HCT116 (cell line): Measurements from ENCODE around the gene ACY1. TPM values are rescaled to one million over a fixed set of nuclear protein-coding genes. Genes with fewer than 3 reads are reported as not detected.

Experiments
- ATAC-seq: fragments of 200-7000 bp; cut with Tn5 transposase; 2 replicates; pipeline ENCODE4 v1.9.1; 2020; ENCODE audit warnings: mild to moderate bottlenecking, moderate library complexity
- BruUV-seq: library from RNA; stranded (reverse); fragments of 400-500 nt; replicated peaks from 2 replicates; lab custom pipeline; 2021; lab: Mats Ljungman, UMichigan
- CTCF ChIA-PET: fragments of 300-600 bp; sonication (Branson Sonifier 250); formaldehyde crosslinking; loops from one replicate; lab custom pipeline; 2021; ENCODE audit warnings: antibody characterized with exemption; lab: Charles Lee
- POLR2A ChIA-PET: fragments of 300-600, 350-600 bp; sonication (Branson Sonifier 250); formaldehyde crosslinking; loops from one replicate; lab custom pipeline; 2021; ENCODE audit warnings: antibody characterized with exemption; lab: Charles Lee
- RAD21 ChIA-PET, 2 experiments: fragments of 300-600 bp; sonication (Branson Sonifier 250); formaldehyde crosslinking; loops; one replicate each; lab custom pipeline; 2023; ENCODE audit warnings: low total read pairs in 2 of 2; ENCODE audit not compliant: uncharacterized antibody in 2 of 2, unreplicated experiment in 2 of 2, low non-redundant PET in 1 of 2; lab: Charles Lee
- DNase-seq: peaks from one replicate; pipeline ENCODE4 v3.0.0-alpha.2; 2010; ENCODE audit warnings: low read depth, low spot score
- H2AFZ ChIP-seq: fragments of 200-600 bp; shearing (Covaris generic), sonication (generic); 2 replicates; pipeline ENCODE4 v1.6.1; 2017; ENCODE audit warnings: low read depth, mixed run types, mixed read lengths, antibody characterized with exemption, low read length; ENCODE audit not compliant: poor library complexity, severe bottlenecking
- H3K27ac ChIP-seq: 2 replicates; pipeline ENCODE4 v1.5.1; 2012; ENCODE audit warnings: low read depth, low read length
- H3K27me3 ChIP-seq: fragments of 200-600 bp; sonication (generic); 2 replicates; pipeline ENCODE4 v1.6.1; 2016; ENCODE audit warnings: mixed run types, low read length, mixed read lengths; ENCODE audit not compliant: insufficient read depth
- H3K36me3 ChIP-seq, 2 experiments: fragments of 200-500 bp in 1 of 2; fragments of 200-600 bp in 1 of 2; sonication (Bioruptor generic) in 1 of 2; sonication (generic) in 1 of 2; 2 replicates each; pipeline versions ENCODE4 v1.5.1 to v1.6.1; 2014 to 2016; ENCODE audit warnings: low read length in 2 of 2, inconsistent platforms in 1 of 2, mixed read lengths in 1 of 2, mixed run types in 1 of 2; ENCODE audit not compliant: insufficient read depth in 2 of 2, control insufficient read depth in 1 of 2
- H3K4me1 ChIP-seq, 2 experiments: fragments of 200-600 bp in 1 of 2; sonication (generic) in 1 of 2; 2 replicates each; pipeline versions ENCODE4 v1.5.1 to v1.6.1; 2012 to 2017; ENCODE audit warnings: low read length in 2 of 2, inconsistent platforms in 1 of 2, mild to moderate bottlenecking in 1 of 2, mixed read lengths in 1 of 2, mixed run types in 1 of 2, moderate library complexity in 1 of 2; ENCODE audit not compliant: insufficient read depth in 2 of 2, control insufficient read depth in 1 of 2
- H3K4me2 ChIP-seq: fragments of 200-600 bp; sonication (generic); 2 replicates; pipeline ENCODE4 v1.6.1; 2017; ENCODE audit warnings: mixed run types, low read length, mixed read lengths
- H3K4me3 ChIP-seq, 2 experiments: fragments of 200-600 bp in 1 of 2; sonication (generic) in 1 of 2; replicated peaks in 1 of 2; 2 replicates each; pipeline ENCODE4 v1.5.1; 2011 to 2016; ENCODE audit warnings: low read length in 2 of 2, control low read depth in 1 of 2, low read depth in 1 of 2, mild to moderate bottlenecking in 1 of 2, mixed read lengths in 1 of 2, mixed run types in 1 of 2
- H3K79me2 ChIP-seq: fragments of 200-600 bp; sonication (generic); 2 replicates; pipeline ENCODE4 v1.6.1; 2017; ENCODE audit warnings: mild to moderate bottlenecking, mixed run types, low read length, moderate library complexity, mixed read lengths; ENCODE audit not compliant: insufficient read depth
- H3K9ac ChIP-seq: fragments of 200-600 bp; sonication (generic); 2 replicates; pipeline ENCODE4 v1.6.1; 2016; ENCODE audit warnings: low read length, mixed read lengths
- H3K9me2 ChIP-seq: fragments of 200-600 bp; sonication (generic), shearing (Covaris generic); 2 replicates; pipeline ENCODE4 v1.6.1; 2017; ENCODE audit warnings: mixed run types, mild to moderate bottlenecking, moderate library complexity; ENCODE audit not compliant: insufficient read depth
- H3K9me3 ChIP-seq, 2 experiments: fragments of 200-500 bp in 1 of 2; fragments of 200-600 bp in 1 of 2; sonication (Bioruptor generic) in 1 of 2; sonication (generic) in 1 of 2; 2 replicates each; pipeline ENCODE4 v1.6.1; 2014 to 2017; ENCODE audit warnings: low read length in 2 of 2, mixed read lengths in 2 of 2, inconsistent platforms in 1 of 2, low read depth in 1 of 2, mild to moderate bottlenecking in 1 of 2, mixed run types in 1 of 2, moderate library complexity in 1 of 2; ENCODE audit not compliant: control insufficient read depth in 1 of 2, insufficient read depth in 1 of 2
- H4K20me1 ChIP-seq: fragments of 200-600 bp; sonication (generic), shearing (Covaris generic); 2 replicates; pipeline ENCODE4 v1.6.1; 2017; ENCODE audit warnings: mixed run types, mild to moderate bottlenecking, moderate library complexity; ENCODE audit not compliant: insufficient read depth
- CBX3 ChIP-seq: IDR thresholded peaks from 2 replicates; pipeline ENCODE4 v1.6.1; 2012; ENCODE audit warnings: low read depth
- CEBPB ChIP-seq: IDR thresholded peaks from 2 replicates; pipeline ENCODE4 v1.6.1; 2012; ENCODE audit warnings: low read depth
- EGR1 ChIP-seq: IDR thresholded peaks from 2 replicates; pipeline ENCODE4 v1.6.1; 2012; ENCODE audit warnings: low read depth
- ELF1 ChIP-seq: IDR thresholded peaks from 2 replicates; pipeline ENCODE4 v1.6.1; 2012; ENCODE audit warnings: low read depth, borderline replicate concordance
- EZH2 ChIP-seq: fragments of 200-600 bp; sonication (generic); IDR thresholded peaks from 2 replicates; pipeline ENCODE4 v1.6.1; 2017; ENCODE audit warnings: antibody characterized with exemption, mixed run types
- EZH2phosphoT487 ChIP-seq: fragments of 200-600 bp; IDR thresholded peaks from 2 replicates; pipeline ENCODE4 v1.6.1; 2018; ENCODE audit warnings: antibody characterized with exemption, borderline replicate concordance
- FOSL1 ChIP-seq: IDR thresholded peaks from 2 replicates; pipeline ENCODE4 v1.6.1; 2012; ENCODE audit warnings: low read depth
- JUND ChIP-seq: IDR thresholded peaks from 2 replicates; pipeline ENCODE4 v1.6.1; 2012
- POLR2AphosphoS5 ChIP-seq: IDR thresholded peaks from 2 replicates; pipeline ENCODE4 v1.6.1; 2011; ENCODE audit warnings: mild to moderate bottlenecking, low read depth, low read length, moderate library complexity
- RAD21 ChIP-seq: IDR thresholded peaks from 2 replicates; pipeline ENCODE4 v1.6.1; 2012; ENCODE audit warnings: low read depth, mild to moderate bottlenecking
- SIN3A ChIP-seq: IDR thresholded peaks from 2 replicates; pipeline ENCODE4 v1.6.1; 2012; ENCODE audit warnings: low read depth
- SP1 ChIP-seq: IDR thresholded peaks from 2 replicates; pipeline ENCODE4 v1.6.1; 2012; ENCODE audit warnings: low read depth
- SRF ChIP-seq: IDR thresholded peaks from 2 replicates; pipeline ENCODE4 v1.6.1; 2012; ENCODE audit warnings: low read depth
- ZFX ChIP-seq: fragments of 450-650 bp; IDR thresholded peaks from 2 replicates; pipeline ENCODE4 v1.6.1; 2017
- intact Hi-C: fragments of 100-400 bp; cut with micrococcal nuclease; formaldehyde crosslinking; loops from 2 replicates; pipeline ENCODE4 v1.10.0; 2022
- total RNA-seq: library from RNA; stranded (reverse); gene quantifications from one replicate; pipeline ENCODE4 v1.2.1, GENCODE V29; 2021; ENCODE audit not compliant: unreplicated experiment
- TF ChIP-seq, protein P1 (sequence below): IDR thresholded peaks from 2 replicates; pipeline ENCODE4 v1.6.1; 2012
- TF ChIP-seq, protein P2 (sequence below): IDR thresholded peaks from 2 replicates; pipeline ENCODE4 v1.6.1; 2012; ENCODE audit warnings: low read depth
- TF ChIP-seq, protein P3 (sequence below): IDR thresholded peaks from 2 replicates; pipeline ENCODE4 v1.6.1; 2012
- TF ChIP-seq, protein P4 (sequence below), 3 experiments: fragments of 200-600 bp in 1 of 3; sonication (generic) in 1 of 3; IDR thresholded peaks in 2 of 3; conservative IDR thresholded peaks in 1 of 3; 2 replicates each; pipeline ENCODE4 v1.5.1; 2012 to 2017; ENCODE audit warnings: low read depth in 2 of 3, low read length in 2 of 3, antibody characterized with exemption in 1 of 3, borderline replicate concordance in 1 of 3, control low read depth in 1 of 3, mild to moderate bottlenecking in 1 of 3, mixed read lengths in 1 of 3, mixed run types in 1 of 3, moderate library complexity in 1 of 3; ENCODE audit not compliant: insufficient read depth in 1 of 3

The ACY1 gene
- total RNA-seq, 1 experiment from 2014 or later: 73.2 TPM

DNA sequence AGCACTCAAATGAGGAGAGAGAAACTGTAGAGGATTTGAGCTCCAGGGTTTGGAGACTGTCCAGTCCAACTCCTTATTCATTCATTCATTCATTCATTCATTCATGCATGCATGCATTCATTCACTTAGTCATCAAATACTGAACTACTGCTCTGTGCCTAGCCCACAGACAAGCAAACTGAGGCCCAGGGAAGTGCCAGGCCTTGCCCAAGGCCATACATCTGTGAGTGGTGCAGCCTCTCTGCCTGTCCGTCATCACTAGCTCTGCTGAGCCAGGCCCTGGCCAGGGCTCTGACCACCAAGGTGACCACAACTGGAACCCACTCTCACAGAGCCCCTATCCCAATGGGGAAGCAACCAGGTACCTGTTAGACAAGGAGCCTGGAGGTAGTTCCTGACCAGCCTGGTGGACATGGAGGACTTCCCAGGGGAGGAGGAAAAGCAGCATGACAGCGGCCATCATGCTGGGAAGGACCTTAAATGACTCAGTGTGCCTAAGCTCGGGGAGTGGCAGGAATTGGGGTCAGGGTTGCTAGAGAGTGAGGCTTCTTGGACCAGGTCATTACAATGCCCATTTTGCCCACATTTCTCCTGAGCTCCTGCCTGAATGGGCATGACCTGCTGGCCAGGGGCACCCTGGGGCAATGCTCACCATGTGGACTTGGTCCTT is 39.9 kb downstream of the ACY1 start:
- no peak for DNase-seq
- BruUV-seq: no TSS peak
- RAD21 ChIA-PET: no interaction called here
- Histone ChIP-seq H3K4me2 (peak overlapping the region; percentile 17; the same call in 1 of the 2 replicates), H3K79me2 (no peaks in the 10 kb centered on the region), H3K27me3 (no peaks in the 10 kb centered on the region), H4K20me1 (no peaks in the 10 kb centered on the region), H3K9ac (no peak overlapping the region), H3K9me3 (no peaks in the 10 kb centered on the region), H3K4me3 (no peak overlapping the region), H3K9me2 (no peaks in the 10 kb centered on the region)
- POLR2A ChIA-PET: no interaction called here
- intact Hi-C loops: no loop called here
- ATAC-seq: no peak
- CTCF ChIA-PET: interaction anchor here (1.3 kb wide), 1 partner anchor 9 kb away, joined by 4 read pairs; no protein-coding TSS in a partner anchor
- TF ChIP-seq POLR2AphosphoS5 (no peak), SRF (no peak), EGR1 (no peak), ELF1 (no peak), ZFX (no peak), SP1 (no peak), FOSL1 (no peak), CEBPB (no peak), SIN3A (no peak), EZH2 (no peak), CBX3 (no peak), RAD21 (no peak), EZH2phosphoT487 (no peak), JUND (no peak)
- TF ChIP-seq, protein P1, sequence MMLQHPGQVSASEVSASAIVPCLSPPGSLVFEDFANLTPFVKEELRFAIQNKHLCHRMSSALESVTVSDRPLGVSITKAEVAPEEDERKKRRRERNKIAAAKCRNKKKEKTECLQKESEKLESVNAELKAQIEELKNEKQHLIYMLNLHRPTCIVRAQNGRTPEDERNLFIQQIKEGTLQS: no peak
- TF ChIP-seq, protein P2, sequence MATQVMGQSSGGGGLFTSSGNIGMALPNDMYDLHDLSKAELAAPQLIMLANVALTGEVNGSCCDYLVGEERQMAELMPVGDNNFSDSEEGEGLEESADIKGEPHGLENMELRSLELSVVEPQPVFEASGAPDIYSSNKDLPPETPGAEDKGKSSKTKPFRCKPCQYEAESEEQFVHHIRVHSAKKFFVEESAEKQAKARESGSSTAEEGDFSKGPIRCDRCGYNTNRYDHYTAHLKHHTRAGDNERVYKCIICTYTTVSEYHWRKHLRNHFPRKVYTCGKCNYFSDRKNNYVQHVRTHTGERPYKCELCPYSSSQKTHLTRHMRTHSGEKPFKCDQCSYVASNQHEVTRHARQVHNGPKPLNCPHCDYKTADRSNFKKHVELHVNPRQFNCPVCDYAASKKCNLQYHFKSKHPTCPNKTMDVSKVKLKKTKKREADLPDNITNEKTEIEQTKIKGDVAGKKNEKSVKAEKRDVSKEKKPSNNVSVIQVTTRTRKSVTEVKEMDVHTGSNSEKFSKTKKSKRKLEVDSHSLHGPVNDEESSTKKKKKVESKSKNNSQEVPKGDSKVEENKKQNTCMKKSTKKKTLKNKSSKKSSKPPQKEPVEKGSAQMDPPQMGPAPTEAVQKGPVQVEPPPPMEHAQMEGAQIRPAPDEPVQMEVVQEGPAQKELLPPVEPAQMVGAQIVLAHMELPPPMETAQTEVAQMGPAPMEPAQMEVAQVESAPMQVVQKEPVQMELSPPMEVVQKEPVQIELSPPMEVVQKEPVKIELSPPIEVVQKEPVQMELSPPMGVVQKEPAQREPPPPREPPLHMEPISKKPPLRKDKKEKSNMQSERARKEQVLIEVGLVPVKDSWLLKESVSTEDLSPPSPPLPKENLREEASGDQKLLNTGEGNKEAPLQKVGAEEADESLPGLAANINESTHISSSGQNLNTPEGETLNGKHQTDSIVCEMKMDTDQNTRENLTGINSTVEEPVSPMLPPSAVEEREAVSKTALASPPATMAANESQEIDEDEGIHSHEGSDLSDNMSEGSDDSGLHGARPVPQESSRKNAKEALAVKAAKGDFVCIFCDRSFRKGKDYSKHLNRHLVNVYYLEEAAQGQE: no peak
- TF ChIP-seq, protein P3, sequence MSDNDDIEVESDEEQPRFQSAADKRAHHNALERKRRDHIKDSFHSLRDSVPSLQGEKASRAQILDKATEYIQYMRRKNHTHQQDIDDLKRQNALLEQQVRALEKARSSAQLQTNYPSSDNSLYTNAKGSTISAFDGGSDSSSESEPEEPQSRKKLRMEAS: no peak
- TF ChIP-seq, protein P4, sequence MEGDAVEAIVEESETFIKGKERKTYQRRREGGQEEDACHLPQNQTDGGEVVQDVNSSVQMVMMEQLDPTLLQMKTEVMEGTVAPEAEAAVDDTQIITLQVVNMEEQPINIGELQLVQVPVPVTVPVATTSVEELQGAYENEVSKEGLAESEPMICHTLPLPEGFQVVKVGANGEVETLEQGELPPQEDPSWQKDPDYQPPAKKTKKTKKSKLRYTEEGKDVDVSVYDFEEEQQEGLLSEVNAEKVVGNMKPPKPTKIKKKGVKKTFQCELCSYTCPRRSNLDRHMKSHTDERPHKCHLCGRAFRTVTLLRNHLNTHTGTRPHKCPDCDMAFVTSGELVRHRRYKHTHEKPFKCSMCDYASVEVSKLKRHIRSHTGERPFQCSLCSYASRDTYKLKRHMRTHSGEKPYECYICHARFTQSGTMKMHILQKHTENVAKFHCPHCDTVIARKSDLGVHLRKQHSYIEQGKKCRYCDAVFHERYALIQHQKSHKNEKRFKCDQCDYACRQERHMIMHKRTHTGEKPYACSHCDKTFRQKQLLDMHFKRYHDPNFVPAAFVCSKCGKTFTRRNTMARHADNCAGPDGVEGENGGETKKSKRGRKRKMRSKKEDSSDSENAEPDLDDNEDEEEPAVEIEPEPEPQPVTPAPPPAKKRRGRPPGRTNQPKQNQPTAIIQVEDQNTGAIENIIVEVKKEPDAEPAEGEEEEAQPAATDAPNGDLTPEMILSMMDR (IDR thresholded peaks at IDR 0.05 in 2 of 3, conservative IDR thresholded peaks at IDR 0.05 in 1 of 3; ENCODE audit: borderline replicate concordance in 1 of 3, insufficient read depth in 1 of 3, low read depth in 2 of 3, low read length in 2 of 3): no peak
- TF ChIP-seq, all 23 proteins: peak for 0
- H3K4me1 ChIP-seq: peaks cover 9 to 23% of the 10 kb centered on the region in 2 experiments
- no peak overlapping the region for H3K27ac ChIP-seq
- H2AFZ ChIP-seq: no peak overlapping the region
- H3K36me3 ChIP-seq: no peaks in the 10 kb centered on the region
